GM23338 (cell line): ENCODE results near the gene MAP3K8. TPM values are rescaled to one million over a fixed set of nuclear protein-coding genes. Genes with fewer than 3 reads are reported as not detected.

ENCODE experiments used
- ATAC-seq: fragments of 200-7000 bp; cut with Tn5 transposase; 3 replicates; pipeline ENCODE4 v1.9.1; 2020
- DNase-seq: peaks from one replicate; pipeline ENCODE4 v3.0.0-alpha.2; 2015; ENCODE audit warnings: low spot score
- H2AFZ ChIP-seq: fragments of 200-600 bp; sonication (generic); 2 replicates; pipeline ENCODE4 v1.8.0; 2016; ENCODE audit warnings: antibody characterized with exemption, mild to moderate bottlenecking, moderate library complexity
- H3F3A ChIP-seq: fragments of 200-600 bp; sonication (generic); replicated peaks from 2 replicates; pipeline ENCODE4 v1.8.0; 2017; ENCODE audit warnings: antibody characterized with exemption, mixed run types, low read depth
- H3K27ac ChIP-seq: fragments of 200-600 bp; sonication (generic); 2 replicates; pipeline ENCODE4 v1.6.1; 2016; ENCODE audit warnings: low read depth
- H3K27me3 ChIP-seq: fragments of 200-600 bp; sonication (generic); 2 replicates; pipeline ENCODE4 v1.8.0; 2016; ENCODE audit warnings: mild to moderate bottlenecking, mixed run types, moderate library complexity; ENCODE audit not compliant: insufficient read depth
- H3K36me3 ChIP-seq: fragments of 200-600 bp; sonication (generic); 2 replicates; pipeline ENCODE4 v1.8.0; 2016; ENCODE audit warnings: mild to moderate bottlenecking; ENCODE audit not compliant: insufficient read depth
- H3K4me1 ChIP-seq: fragments of 200-600 bp; sonication (generic); 2 replicates; pipeline ENCODE4 v1.8.0; 2016; ENCODE audit warnings: mild to moderate bottlenecking, moderate library complexity; ENCODE audit not compliant: insufficient read depth
- H3K4me2 ChIP-seq: fragments of 200-600 bp; sonication (generic); 2 replicates; pipeline ENCODE4 v1.7.1; 2017; ENCODE audit warnings: mixed run types
- H3K4me3 ChIP-seq: fragments of 200-600 bp; sonication (generic); 2 replicates; pipeline ENCODE4 v1.6.1; 2016; ENCODE audit warnings: mixed run types
- H3K79me2 ChIP-seq: fragments of 200-600 bp; sonication (generic); replicated peaks from 2 replicates; pipeline ENCODE4 v1.8.0; 2017; ENCODE audit warnings: mild to moderate bottlenecking; ENCODE audit not compliant: insufficient read depth
- H3K9me2 ChIP-seq: fragments of 200-600 bp; sonication (generic); 2 replicates; pipeline ENCODE4 v1.8.0; 2017; ENCODE audit not compliant: insufficient read depth
- H4K20me1 ChIP-seq: fragments of 200-600 bp; sonication (generic); replicated peaks from 2 replicates; pipeline ENCODE4 v1.8.0; 2017; ENCODE audit warnings: mild to moderate bottlenecking; ENCODE audit not compliant: insufficient read depth
- H3K27ac Mint-ChIP-seq: 2 replicates; pipeline ENCODE4 v1.8.0; 2020; ENCODE audit warnings: inconsistent platforms, mild to moderate bottlenecking, moderate library complexity, mixed read lengths
- H3K27me3 Mint-ChIP-seq: 3 replicates; pipeline ENCODE4 v1.8.0; 2022; ENCODE audit warnings: low read depth, mild to moderate bottlenecking, moderate library complexity, mixed read lengths, inconsistent platforms; ENCODE audit not compliant: insufficient read depth, poor library complexity
- H3K36me3 Mint-ChIP-seq: 3 replicates; pipeline ENCODE4 v1.8.0; 2021; ENCODE audit warnings: low read depth, mild to moderate bottlenecking, inconsistent platforms, moderate library complexity, mixed read lengths
- H3K4me1 Mint-ChIP-seq: 3 replicates; pipeline ENCODE4 v1.8.0; 2020; ENCODE audit warnings: mild to moderate bottlenecking, inconsistent platforms, mixed read lengths
- H3K4me3 Mint-ChIP-seq: 3 replicates; pipeline ENCODE4 v1.8.0; 2021; ENCODE audit warnings: moderate library complexity, mild to moderate bottlenecking, inconsistent platforms, mixed read lengths
- H3K9me3 Mint-ChIP-seq: 3 replicates; pipeline ENCODE4 v1.8.0; 2020; ENCODE audit warnings: moderate library complexity, mild to moderate bottlenecking, inconsistent platforms, mixed read lengths
- ETS1 ChIP-seq: IDR thresholded peaks from 2 replicates; pipeline ENCODE4 v1.6.1; 2016; ENCODE audit warnings: antibody characterized with exemption
- JUNB ChIP-seq: IDR thresholded peaks from one replicate; pipeline ENCODE4 v1.6.1; 2016; ENCODE audit warnings: antibody characterized with exemption; ENCODE audit not compliant: unreplicated experiment
- POLR2AphosphoS5 ChIP-seq: IDR thresholded peaks from 2 replicates; pipeline ENCODE4 v1.6.1; 2016; ENCODE audit warnings: antibody characterized with exemption, low read depth
- REST ChIP-seq: IDR thresholded peaks from one replicate; pipeline ENCODE4 v1.6.1; 2018; ENCODE audit warnings: antibody characterized with exemption; ENCODE audit not compliant: unreplicated experiment
- ZNF114 ChIP-seq: fragments of 250-450 bp; sonication (Bioruptor Pico); IDR thresholded peaks from 2 replicates; pipeline ENCODE4 v1.5.0; 2020; ENCODE audit warnings: mild to moderate bottlenecking, moderate library complexity
- polyA plus RNA-seq: library from polyadenylated mRNA; unstranded; fragments of >200 nt; fragmentation: Nextera tagmentation; extraction: Ambion mirVana; gene quantifications from 2 replicates; pipeline ENCODE4 v1.2.1, GENCODE V29; 2016
- total RNA-seq: library from RNA; depleted of rRNA; stranded (reverse); fragments of >200 nt; shearing (Covaris generic); gene quantifications from 2 replicates; pipeline ENCODE4 v1.2.3, GENCODE V29; 2014
- TF ChIP-seq, protein P1 (sequence below), 2 experiments: fragments of 200-600 bp in 1 of 2; sonication (generic) in 1 of 2; conservative IDR thresholded peaks; 2 replicates each; pipeline versions ENCODE4 v1.5.1 to v1.6.1; 2016 to 2017; ENCODE audit warnings: antibody characterized with exemption in 2 of 2, low read depth in 2 of 2, mild to moderate bottlenecking in 2 of 2, moderate library complexity in 1 of 2

MAP3K8 gene
- total and polyA plus RNA-seq, 2 experiments from 2014 or later: 3.5 to 5.0 TPM

- no peak for DNase-seq
- no peak overlapping the region for H2AFZ ChIP-seq
- H4K20me1 ChIP-seq: no peaks in the 10 kb centered on the region
- H3K4me3 ChIP-seq: no peak overlapping the region
- H3K36me3 ChIP-seq: peaks cover 6% of the 10 kb centered on the region; the same call in 1 of the 2 replicates
- no peak overlapping the region for H3K27ac ChIP-seq
- no peak for ATAC-seq
- no peaks in the 10 kb centered on the region for H3K27me3 ChIP-seq
- H3K4me2 ChIP-seq: no peak overlapping the region
- peaks cover 14% of the 10 kb centered on the region for H3K36me3 Mint-ChIP-seq
- peaks cover 17% of the 10 kb centered on the region for H3K4me1 ChIP-seq
- no peaks in the 10 kb centered on the region for H3K9me2 ChIP-seq
- H3K4me3 Mint-ChIP-seq: no peak overlapping the region
- TF ChIP-seq ETS1: no peak
- TF ChIP-seq REST: no peak
- H3K27me3 Mint-ChIP-seq: peaks cover 2% of the 10 kb centered on the region
- peaks cover 25% of the 10 kb centered on the region; the same call in 2 of the 3 replicates for H3K4me1 Mint-ChIP-seq
- no peaks in the 10 kb centered on the region for H3F3A ChIP-seq
- H3K27ac Mint-ChIP-seq: no peak overlapping the region
- H3K9me3 Mint-ChIP-seq: no peaks in the 10 kb centered on the region
- H3K79me2 ChIP-seq: no peaks in the 10 kb centered on the region
Observed at GRCh38 chr10:30453764-30454527, 20.0 kb downstream of the MAP3K8 start.

DNA sequence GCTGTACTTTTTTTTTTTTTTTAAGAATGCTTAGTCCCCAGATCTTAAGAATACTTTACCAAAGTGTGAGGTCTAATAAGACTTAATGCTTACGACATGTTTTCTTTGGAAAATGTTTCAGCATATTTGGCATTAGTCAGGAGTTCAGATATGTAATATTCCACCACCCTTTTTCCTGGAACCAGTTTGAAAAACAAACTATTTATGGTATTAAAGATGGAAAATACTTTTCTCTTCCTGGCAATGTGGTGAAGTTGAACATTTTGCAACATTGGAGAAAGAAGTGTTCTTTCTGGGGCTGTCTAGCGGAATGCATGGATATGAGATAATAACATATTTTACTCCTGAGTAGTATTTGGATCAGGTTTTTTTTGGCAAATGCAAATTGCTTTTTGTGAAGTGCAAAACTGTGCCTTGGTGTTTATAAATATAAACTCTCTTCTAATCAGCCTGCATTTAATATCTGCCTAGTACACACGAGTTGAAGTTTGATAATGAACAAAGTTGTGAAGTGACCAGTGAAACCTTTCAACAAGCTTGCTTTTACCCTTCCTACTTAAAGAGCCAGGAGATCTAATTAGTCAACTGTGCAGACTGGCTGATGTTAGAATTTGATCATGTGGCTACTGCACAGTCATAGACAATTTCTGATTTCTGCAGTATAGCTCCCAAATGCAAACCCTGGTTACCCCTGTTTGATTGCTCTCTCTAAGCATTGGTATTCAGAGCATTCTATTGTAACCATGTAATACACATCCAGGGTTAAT is 20.9 kb downstream of the MAP3K8 start:
- Histone ChIP-seq H3K4me3 (no peak overlapping the region), H3K9me2 (no peaks in the 10 kb centered on the region), H3K4me2 (no peak overlapping the region), H3K36me3 (0 out of 2 replicates have a peak, but pooled peaks cover 3% of the 10 kb centered on the region), H3K79me2 (no peaks in the 10 kb centered on the region), H2AFZ (no peak overlapping the region), H4K20me1 (no peaks in the 10 kb centered on the region), H3F3A (no peaks in the 10 kb centered on the region), H3K27me3 (no peaks in the 10 kb centered on the region), H3K4me1 (peaks cover 22% of the 10 kb centered on the region), H3K27ac (no peak overlapping the region)
- ATAC-seq: no peak
- peaks cover 27% of the 10 kb centered on the region; the same call in 2 of the 3 replicates for H3K4me1 Mint-ChIP-seq
- peaks cover 12% of the 10 kb centered on the region for H3K36me3 Mint-ChIP-seq
- no peak overlapping the region for H3K27ac Mint-ChIP-seq
- no peak overlapping the region for H3K4me3 Mint-ChIP-seq
- DNase-seq: no peak
- no peaks in the 10 kb centered on the region for H3K9me3 Mint-ChIP-seq
- H3K27me3 Mint-ChIP-seq: peaks cover 2% of the 10 kb centered on the region
- no peak for TF ChIP-seq ZNF114 (CRISPR knock-in tag)
- TF ChIP-seq ETS1: no peak
- TF ChIP-seq, protein P1, sequence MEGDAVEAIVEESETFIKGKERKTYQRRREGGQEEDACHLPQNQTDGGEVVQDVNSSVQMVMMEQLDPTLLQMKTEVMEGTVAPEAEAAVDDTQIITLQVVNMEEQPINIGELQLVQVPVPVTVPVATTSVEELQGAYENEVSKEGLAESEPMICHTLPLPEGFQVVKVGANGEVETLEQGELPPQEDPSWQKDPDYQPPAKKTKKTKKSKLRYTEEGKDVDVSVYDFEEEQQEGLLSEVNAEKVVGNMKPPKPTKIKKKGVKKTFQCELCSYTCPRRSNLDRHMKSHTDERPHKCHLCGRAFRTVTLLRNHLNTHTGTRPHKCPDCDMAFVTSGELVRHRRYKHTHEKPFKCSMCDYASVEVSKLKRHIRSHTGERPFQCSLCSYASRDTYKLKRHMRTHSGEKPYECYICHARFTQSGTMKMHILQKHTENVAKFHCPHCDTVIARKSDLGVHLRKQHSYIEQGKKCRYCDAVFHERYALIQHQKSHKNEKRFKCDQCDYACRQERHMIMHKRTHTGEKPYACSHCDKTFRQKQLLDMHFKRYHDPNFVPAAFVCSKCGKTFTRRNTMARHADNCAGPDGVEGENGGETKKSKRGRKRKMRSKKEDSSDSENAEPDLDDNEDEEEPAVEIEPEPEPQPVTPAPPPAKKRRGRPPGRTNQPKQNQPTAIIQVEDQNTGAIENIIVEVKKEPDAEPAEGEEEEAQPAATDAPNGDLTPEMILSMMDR (conservative IDR thresholded peaks at IDR 0.05; ENCODE audit: low read depth in 2 of 2): no peak
- no peak for TF ChIP-seq POLR2AphosphoS5
- TF ChIP-seq JUNB: no peak
